Measurements from ENCODE around the gene PDS5B. TPM values are rescaled to one million over a fixed set of nuclear protein-coding genes. Genes with fewer than 3 reads are reported as not detected.
A peak's percentile ranks its signal among the peaks of the same experiment; 100 is the strongest.

Gene PDS5B
- total and polyA plus RNA-seq, 10 of the 15 experiments (the other 5 are each of a cell fraction or from before 2014, with no cell fraction given): 15.4 to 55.3 (median 30.7) TPM

DNA sequence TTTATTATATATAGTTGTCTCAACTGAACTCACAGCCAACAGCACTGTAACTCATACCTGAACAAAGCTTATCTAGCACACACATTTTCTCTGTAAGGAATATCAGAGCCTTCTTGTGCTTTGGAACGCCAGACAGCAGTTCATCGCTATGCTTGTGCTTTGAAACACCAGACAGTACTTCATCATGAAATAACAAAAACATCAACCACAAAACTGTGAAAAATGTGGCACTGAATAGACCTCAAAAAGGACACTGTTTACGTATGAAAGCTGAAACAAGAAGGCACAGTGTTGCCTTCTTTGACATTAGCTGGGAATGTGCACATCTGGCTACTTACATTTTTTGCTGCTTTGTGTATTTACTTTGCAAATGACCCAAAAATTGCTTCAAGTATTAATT is 160.2 kb downstream of the PDS5B start:
- Histone ChIP-seq H3K27me3 (replicated peaks in 1 of 2; ENCODE audit: control insufficient read depth in 2 of 2, insufficient read depth in 2 of 2, low read length in 1 of 2) (no peaks in the 10 kb centered on the region), H3K79me2 (ENCODE audit: control insufficient read depth, insufficient read depth, low read length) (no peaks in the 10 kb centered on the region), H4K20me1 (ENCODE audit: control insufficient read depth, insufficient read depth) (no peaks in the 10 kb centered on the region), H3K9ac (ENCODE audit: control insufficient read depth, insufficient read depth, low read length) (no peak overlapping the region), H3K9me3 (replicated peaks; ENCODE audit: control insufficient read depth, insufficient read depth, low read length) (no peaks in the 10 kb centered on the region; the same call in 2 of the 3 replicates), H3K36me3 (ENCODE audit: control insufficient read depth in 2 of 2, insufficient read depth in 2 of 2, low read length in 1 of 2) (peaks cover 3 to 16% of the 10 kb centered on the region in 2 experiments), H3K4me3 (no peak overlapping the region), H3K4me2 (ENCODE audit: control insufficient read depth, insufficient read depth) (no peak overlapping the region), H2AFZ (ENCODE audit: control insufficient read depth, low read depth, low read length) (no peak overlapping the region), H3K27ac (ENCODE audit: control insufficient read depth, insufficient read depth) (peak overlapping the region; percentile 42; the same call in 1 of the 2 replicates), H3K4me1 (ENCODE audit: control insufficient read depth, insufficient read depth, low read length) (peaks cover 4% of the 10 kb centered on the region; the same call in 1 of the 2 replicates)
- in situ Hi-C loops (cut with MboI): no loop called here
- 80% methylated on average over 3 of the region's 3 CpGs for WGBS (ENCODE audit: insufficient coverage, insufficient replicate concordance, low lambda C conversion rate, missing lambda C conversion rate)
- ChIA-PET POLR2A (no interaction called here), CTCF (interaction anchor here (0.6 kb wide), 1 partner anchor 105 kb away, joined by 3 read pairs; no protein-coding TSS in a partner anchor), SMC1A (ENCODE audit: uncharacterized antibody, unreplicated experiment) (interaction anchor here (2.3 kb wide), 1 partner anchor 10 kb away, joined by 8 read pairs; no protein-coding TSS in a partner anchor), RAD21 (ENCODE audit: unreplicated experiment) (interaction anchor here (2.4 kb wide), 1 partner anchor 10 kb away, joined by 8 read pairs; no protein-coding TSS in a partner anchor)
- no peak for DNase-seq (ENCODE audit: low read depth, low spot score)
- no peak for FAIRE-seq
- BruUV-seq (replicated peaks): no TSS peak
- ATAC-seq: peak; percentile 34
- intact Hi-C loops (cut with micrococcal nuclease; ENCODE audit: unreplicated experiment): no loop called here
- TF ChIP-seq MEF2B (IDR thresholded peaks at IDR 0.05; ENCODE audit: partially characterized antibody, poor library complexity, severe bottlenecking) (no peak), IRF4 (IDR thresholded peaks at IDR 0.05; ENCODE audit: low read depth, low read length) (no peak), NR2C1 (IDR thresholded peaks at IDR 0.05) (no peak), IKZF2 (IDR thresholded peaks at IDR 0.05) (0 out of 4 replicates have a peak, but pooled peaks of 1 of the 2 experiments have one; percentile 18), POLR2AphosphoS5 (IDR thresholded peaks at IDR 0.05; ENCODE audit: low read length) (no peak), NFXL1 (IDR thresholded peaks at IDR 0.05; ENCODE audit: borderline replicate concordance) (no peak), MTA3 (IDR thresholded peaks at IDR 0.05; ENCODE audit: borderline replicate concordance, low read length) (no peak)
- TF ChIP-seq, protein P1, sequence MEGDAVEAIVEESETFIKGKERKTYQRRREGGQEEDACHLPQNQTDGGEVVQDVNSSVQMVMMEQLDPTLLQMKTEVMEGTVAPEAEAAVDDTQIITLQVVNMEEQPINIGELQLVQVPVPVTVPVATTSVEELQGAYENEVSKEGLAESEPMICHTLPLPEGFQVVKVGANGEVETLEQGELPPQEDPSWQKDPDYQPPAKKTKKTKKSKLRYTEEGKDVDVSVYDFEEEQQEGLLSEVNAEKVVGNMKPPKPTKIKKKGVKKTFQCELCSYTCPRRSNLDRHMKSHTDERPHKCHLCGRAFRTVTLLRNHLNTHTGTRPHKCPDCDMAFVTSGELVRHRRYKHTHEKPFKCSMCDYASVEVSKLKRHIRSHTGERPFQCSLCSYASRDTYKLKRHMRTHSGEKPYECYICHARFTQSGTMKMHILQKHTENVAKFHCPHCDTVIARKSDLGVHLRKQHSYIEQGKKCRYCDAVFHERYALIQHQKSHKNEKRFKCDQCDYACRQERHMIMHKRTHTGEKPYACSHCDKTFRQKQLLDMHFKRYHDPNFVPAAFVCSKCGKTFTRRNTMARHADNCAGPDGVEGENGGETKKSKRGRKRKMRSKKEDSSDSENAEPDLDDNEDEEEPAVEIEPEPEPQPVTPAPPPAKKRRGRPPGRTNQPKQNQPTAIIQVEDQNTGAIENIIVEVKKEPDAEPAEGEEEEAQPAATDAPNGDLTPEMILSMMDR (IDR thresholded peaks at IDR 0.05 in 2 of 3, conservative IDR thresholded peaks at IDR 0.05 in 1 of 3; ENCODE audit: control insufficient read depth in 2 of 3, extremely low read depth in 1 of 3, insufficient read depth in 1 of 3, low read depth in 3 of 3, low read length in 3 of 3): no peak
- TF ChIP-seq, protein P2, sequence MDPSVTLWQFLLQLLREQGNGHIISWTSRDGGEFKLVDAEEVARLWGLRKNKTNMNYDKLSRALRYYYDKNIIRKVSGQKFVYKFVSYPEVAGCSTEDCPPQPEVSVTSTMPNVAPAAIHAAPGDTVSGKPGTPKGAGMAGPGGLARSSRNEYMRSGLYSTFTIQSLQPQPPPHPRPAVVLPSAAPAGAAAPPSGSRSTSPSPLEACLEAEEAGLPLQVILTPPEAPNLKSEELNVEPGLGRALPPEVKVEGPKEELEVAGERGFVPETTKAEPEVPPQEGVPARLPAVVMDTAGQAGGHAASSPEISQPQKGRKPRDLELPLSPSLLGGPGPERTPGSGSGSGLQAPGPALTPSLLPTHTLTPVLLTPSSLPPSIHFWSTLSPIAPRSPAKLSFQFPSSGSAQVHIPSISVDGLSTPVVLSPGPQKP (IDR thresholded peaks at IDR 0.05; ENCODE audit: low read depth, low read length): no peak
- TF ChIP-seq, protein P3, sequence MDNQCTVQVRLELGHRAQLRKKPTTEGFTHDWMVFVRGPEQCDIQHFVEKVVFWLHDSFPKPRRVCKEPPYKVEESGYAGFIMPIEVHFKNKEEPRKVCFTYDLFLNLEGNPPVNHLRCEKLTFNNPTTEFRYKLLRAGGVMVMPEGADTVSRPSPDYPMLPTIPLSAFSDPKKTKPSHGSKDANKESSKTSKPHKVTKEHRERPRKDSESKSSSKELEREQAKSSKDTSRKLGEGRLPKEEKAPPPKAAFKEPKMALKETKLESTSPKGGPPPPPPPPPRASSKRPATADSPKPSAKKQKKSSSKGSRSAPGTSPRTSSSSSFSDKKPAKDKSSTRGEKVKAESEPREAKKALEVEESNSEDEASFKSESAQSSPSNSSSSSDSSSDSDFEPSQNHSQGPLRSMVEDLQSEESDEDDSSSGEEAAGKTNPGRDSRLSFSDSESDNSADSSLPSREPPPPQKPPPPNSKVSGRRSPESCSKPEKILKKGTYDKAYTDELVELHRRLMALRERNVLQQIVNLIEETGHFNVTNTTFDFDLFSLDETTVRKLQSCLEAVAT (IDR thresholded peaks at IDR 0.05): 0 out of 2 replicates have a peak, but pooled peaks have one; percentile 29

All from GM12878 (cell line).